Hepatocyte (in vitro differentiated cells): ENCODE results near the gene AOPEP. TPM values are rescaled to one million over a fixed set of nuclear protein-coding genes. Genes with fewer than 3 reads are reported as not detected.
A peak's percentile ranks its signal among the peaks of the same experiment; 100 is the strongest.

Source experiments
- DNase-seq: peaks from one replicate; pipeline ENCODE4 v3.0.0-alpha.2; 2016; ENCODE audit warnings: low spot score
- H2AFZ ChIP-seq: fragments of 200-600 bp; sonication (generic); 2 replicates; pipeline ENCODE4 v1.6.0; 2016; ENCODE audit warnings: antibody characterized with exemption, mild to moderate bottlenecking
- H3K27ac ChIP-seq: fragments of 200-600 bp; sonication (generic); 2 replicates; pipeline ENCODE4 v1.5.1; 2016; ENCODE audit warnings: mild to moderate bottlenecking
- H3K27me3 ChIP-seq: fragments of 200-600 bp; sonication (generic); 2 replicates; pipeline ENCODE4 v1.6.1; 2016
- H3K36me3 ChIP-seq: fragments of 200-600 bp; sonication (generic); replicated peaks from 2 replicates; pipeline ENCODE4 v1.5.1; 2016; ENCODE audit warnings: low read depth; ENCODE audit not compliant: insufficient read depth
- H3K4me1 ChIP-seq: fragments of 200-600 bp; sonication (generic); 2 replicates; pipeline ENCODE4 v1.5.1; 2016; ENCODE audit warnings: mild to moderate bottlenecking, moderate library complexity; ENCODE audit not compliant: insufficient read depth
- H3K4me2 ChIP-seq: fragments of 200-600 bp; sonication (generic); 2 replicates; pipeline ENCODE4 v1.6.0; 2016
- H3K4me3 ChIP-seq: fragments of 200-600 bp; sonication (generic); 2 replicates; pipeline ENCODE4 v1.5.1; 2016; ENCODE audit warnings: mild to moderate bottlenecking
- H3K79me2 ChIP-seq: fragments of 200-600 bp; sonication (generic); 2 replicates; pipeline ENCODE4 v1.6.0; 2017; ENCODE audit warnings: mild to moderate bottlenecking
- H3K9me2 ChIP-seq: fragments of 200-600 bp; sonication (generic); replicated peaks from 2 replicates; pipeline ENCODE4 v1.6.0; 2017; ENCODE audit warnings: mild to moderate bottlenecking; ENCODE audit not compliant: insufficient read depth
- H3K9me3 ChIP-seq: fragments of 200-600 bp; sonication (generic); 2 replicates; pipeline ENCODE4 v1.5.1; 2016; ENCODE audit warnings: low read depth, mild to moderate bottlenecking
- H4K20me1 ChIP-seq: fragments of 200-600 bp; sonication (generic); 2 replicates; pipeline ENCODE4 v1.6.0; 2016; ENCODE audit warnings: mild to moderate bottlenecking; ENCODE audit not compliant: insufficient read depth, poor library complexity, severe bottlenecking
- EZH2 ChIP-seq: fragments of 200-600 bp; sonication (generic); IDR thresholded peaks from 2 replicates; pipeline ENCODE4 v1.6.1; 2016; ENCODE audit warnings: antibody characterized with exemption, mild to moderate bottlenecking, borderline replicate concordance
- EZH2phosphoT487 ChIP-seq: fragments of 200-600 bp; sonication (generic); IDR thresholded peaks from one replicate; pipeline ENCODE4 v1.6.1; 2018; ENCODE audit warnings: antibody characterized with exemption, mild to moderate bottlenecking, low read depth, moderate library complexity; ENCODE audit not compliant: unreplicated experiment, severe bottlenecking
- WGBS: methylation state at CpG from one replicate; pipeline ENCODE4 v1.1.6; 2016; ENCODE audit warnings: low lambda C conversion rate; ENCODE audit errors: missing lambda C conversion rate; 5-methylcytosine and 5-hydroxymethylcytosine counted together
- polyA plus RNA-seq: library from polyadenylated mRNA; unstranded; fragments of >200 nt; fragmentation: Nextera tagmentation; extraction: Ambion mirVana; gene quantifications from 2 replicates; pipeline ENCODE4 v1.2.1, GENCODE V29; 2016
- total RNA-seq: library from RNA; depleted of rRNA; stranded (reverse); fragments of >200 nt; gene quantifications from 2 replicates; pipeline ENCODE4 v1.2.3, GENCODE V29; 2014
- TF ChIP-seq, protein P1 (sequence below): fragments of 200-600 bp; sonication (generic); IDR thresholded peaks from 2 replicates; pipeline ENCODE4 v1.5.1; 2016; ENCODE audit warnings: antibody characterized with exemption, mild to moderate bottlenecking; ENCODE audit not compliant: poor library complexity

The AOPEP gene
- total and polyA plus RNA-seq, 2 experiments from 2014 or later = 82.8 to 101 TPM

- TF ChIP-seq, protein P1, sequence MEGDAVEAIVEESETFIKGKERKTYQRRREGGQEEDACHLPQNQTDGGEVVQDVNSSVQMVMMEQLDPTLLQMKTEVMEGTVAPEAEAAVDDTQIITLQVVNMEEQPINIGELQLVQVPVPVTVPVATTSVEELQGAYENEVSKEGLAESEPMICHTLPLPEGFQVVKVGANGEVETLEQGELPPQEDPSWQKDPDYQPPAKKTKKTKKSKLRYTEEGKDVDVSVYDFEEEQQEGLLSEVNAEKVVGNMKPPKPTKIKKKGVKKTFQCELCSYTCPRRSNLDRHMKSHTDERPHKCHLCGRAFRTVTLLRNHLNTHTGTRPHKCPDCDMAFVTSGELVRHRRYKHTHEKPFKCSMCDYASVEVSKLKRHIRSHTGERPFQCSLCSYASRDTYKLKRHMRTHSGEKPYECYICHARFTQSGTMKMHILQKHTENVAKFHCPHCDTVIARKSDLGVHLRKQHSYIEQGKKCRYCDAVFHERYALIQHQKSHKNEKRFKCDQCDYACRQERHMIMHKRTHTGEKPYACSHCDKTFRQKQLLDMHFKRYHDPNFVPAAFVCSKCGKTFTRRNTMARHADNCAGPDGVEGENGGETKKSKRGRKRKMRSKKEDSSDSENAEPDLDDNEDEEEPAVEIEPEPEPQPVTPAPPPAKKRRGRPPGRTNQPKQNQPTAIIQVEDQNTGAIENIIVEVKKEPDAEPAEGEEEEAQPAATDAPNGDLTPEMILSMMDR = no peak
- no peak for TF ChIP-seq EZH2
- TF ChIP-seq EZH2phosphoT487 = no peak
- peak overlapping the region; percentile 25 for H3K27ac ChIP-seq
- 39% methylated on average over 2 of the region's 2 CpGs for WGBS
These were observed 288.4 kb downstream of the AOPEP start for GRCh38 chr9:95014917-95015316.

GRCh38 chr9:95015569-95015968, 289.1 kb downstream of the AOPEP start:
- H3K4me2 ChIP-seq = no peak overlapping the region
- no peaks in the 10 kb centered on the region for H3K9me3 ChIP-seq
- no peak overlapping the region for H3K4me3 ChIP-seq
- H4K20me1 ChIP-seq = peaks cover 9% of the 10 kb centered on the region
- H3K79me2 ChIP-seq = peaks cover 100% of the 10 kb centered on the region
- WGBS = 94% methylated on average over 4 of the region's 4 CpGs
- H2AFZ ChIP-seq = no peak overlapping the region
- H3K27me3 ChIP-seq = no peaks in the 10 kb centered on the region
- no peaks in the 10 kb centered on the region for H3K36me3 ChIP-seq
- no peak for TF ChIP-seq EZH2phosphoT487
- TF ChIP-seq EZH2 = no peak
- TF ChIP-seq, protein P1 = no peak
- no peaks in the 10 kb centered on the region for H3K9me2 ChIP-seq
- peaks cover 19% of the 10 kb centered on the region for H3K4me1 ChIP-seq
- no peak overlapping the region for H3K27ac ChIP-seq
- no peak for DNase-seq

More at GRCh38 chr9:95014917-95015316, 288.4 kb downstream of the AOPEP start:
- no peaks in the 10 kb centered on the region for H3K27me3 ChIP-seq
- H3K36me3 ChIP-seq = no peaks in the 10 kb centered on the region
- H3K79me2 ChIP-seq = peaks cover 100% of the 10 kb centered on the region
- DNase-seq = no peak
- H4K20me1 ChIP-seq = peaks cover 5% of the 10 kb centered on the region
- no peaks in the 10 kb centered on the region for H3K9me2 ChIP-seq
- no peak overlapping the region for H3K4me2 ChIP-seq
- no peaks in the 10 kb centered on the region for H3K9me3 ChIP-seq
- no peak overlapping the region for H3K4me3 ChIP-seq
- no peak overlapping the region for H2AFZ ChIP-seq
- H3K4me1 ChIP-seq = peaks cover 19% of the 10 kb centered on the region

- Histone ChIP-seq H3K9me2 (no peaks in the 10 kb centered on the region), H3K36me3 (no peaks in the 10 kb centered on the region), H2AFZ (no peak overlapping the region), H3K4me1 (peaks cover 19% of the 10 kb centered on the region), H3K4me3 (no peak overlapping the region), H3K4me2 (no peak overlapping the region), H3K9me3 (no peaks in the 10 kb centered on the region), H3K27me3 (no peaks in the 10 kb centered on the region), H3K27ac (peak overlapping the region; percentile 69), H4K20me1 (peaks cover 9% of the 10 kb centered on the region), H3K79me2 (peaks cover 100% of the 10 kb centered on the region)
- no peak for DNase-seq
- TF ChIP-seq EZH2 (no peak), EZH2phosphoT487 (no peak)
- TF ChIP-seq, protein P1 = no peak
- 72% methylated on average over 1 of the region's 1 CpG for WGBS
These were observed 290.6 kb downstream of the AOPEP start for GRCh38 chr9:95017062-95017461.

GRCh38 chr9:95017661-95018060, 291.2 kb downstream of the AOPEP start:
- Histone ChIP-seq H3K4me1 (peaks cover 21% of the 10 kb centered on the region), H3K27me3 (no peaks in the 10 kb centered on the region), H3K9me3 (no peaks in the 10 kb centered on the region), H3K27ac (peak overlapping the region; percentile 69), H3K4me2 (no peak overlapping the region), H2AFZ (no peak overlapping the region), H4K20me1 (peaks cover 9% of the 10 kb centered on the region), H3K36me3 (no peaks in the 10 kb centered on the region), H3K9me2 (no peaks in the 10 kb centered on the region), H3K79me2 (peaks cover 100% of the 10 kb centered on the region), H3K4me3 (no peak overlapping the region)
- no peak for DNase-seq
- TF ChIP-seq, protein P1 = no peak
- TF ChIP-seq EZH2 = no peak
- no peak for TF ChIP-seq EZH2phosphoT487
- WGBS = 83% methylated on average over 2 of the region's 2 CpGs
